H1 (cell line): Measurements from ENCODE around the gene PXDN. TPM values are rescaled to one million over a fixed set of nuclear protein-coding genes. Genes with fewer than 3 reads are reported as not detected.
A peak's percentile ranks its signal among the peaks of the same experiment; 100 is the strongest.

Experiments
- CTCF ChIA-PET: fragments of 300-600 bp; sonication (Branson Sonifier 250); formaldehyde crosslinking; loops from one replicate; lab custom pipeline; 2021; ENCODE audit not compliant: partially characterized antibody; lab: Charles Lee
- POLR2A ChIA-PET: fragments of 300-600 bp; sonication (Branson Sonifier 250); formaldehyde crosslinking; loops from one replicate; lab custom pipeline; 2021; ENCODE audit warnings: inconsistent platforms; ENCODE audit not compliant: partially characterized antibody; lab: Charles Lee
- DNase-seq, 2 experiments: peaks; one replicate each; pipeline versions ENCODE4 v3.0.0 to v3.0.0-alpha.2; 2010 to 2022; ENCODE audit warnings: low spot score in 2 of 2, low read depth in 1 of 2, mixed read lengths in 1 of 2
- FAIRE-seq: peaks from 2 replicates; lab custom pipeline; 2011; peaks lifted over from hg19 to GRCh38; lab: Jason Lieb, UNC
- H2AFZ ChIP-seq: 2 replicates; pipeline ENCODE4 v1.8.1; 2012; ENCODE audit warnings: low read length, inconsistent platforms
- H2AK5ac ChIP-seq: 2 replicates; pipeline ENCODE4 v1.6.1; 2013; ENCODE audit warnings: low read depth, low read length
- H2BK120ac ChIP-seq: replicated peaks from 2 replicates; pipeline ENCODE3; 2013; ENCODE audit warnings: low read depth, low read length, inconsistent platforms
- H2BK12ac ChIP-seq: 2 replicates; pipeline ENCODE4 v1.6.1; 2013; ENCODE audit warnings: low read depth, low read length
- H2BK15ac ChIP-seq: 2 replicates; pipeline ENCODE4 v1.6.1; 2013; ENCODE audit warnings: low read length
- H2BK20ac ChIP-seq: 2 replicates; pipeline ENCODE4 v1.6.1; 2013; ENCODE audit warnings: low read length
- H2BK5ac ChIP-seq: 2 replicates; pipeline ENCODE4 v1.6.1; 2013; ENCODE audit warnings: low read depth, low read length
- H3K14ac ChIP-seq: 2 replicates; pipeline ENCODE4 v1.6.1; 2013; ENCODE audit warnings: inconsistent platforms; ENCODE audit not compliant: insufficient read length
- H3K18ac ChIP-seq: 2 replicates; pipeline ENCODE4 v1.6.1; 2013; ENCODE audit warnings: low read length; ENCODE audit errors: extremely low read depth
- H3K23ac ChIP-seq: 2 replicates; pipeline ENCODE4 v1.6.1; 2013; ENCODE audit warnings: inconsistent platforms; ENCODE audit not compliant: insufficient read length
- H3K23me2 ChIP-seq: 2 replicates; pipeline ENCODE4 v1.6.1; 2013; ENCODE audit warnings: low read depth, low read length
- H3K27ac ChIP-seq: 2 replicates; pipeline ENCODE4 v1.6.1; 2011; ENCODE audit warnings: low read depth, low read length, inconsistent platforms
- H3K27me3 ChIP-seq, 4 experiments: replicated peaks in 1 of 4; 1 replicate in 1 of 4; 2 replicates in 3 of 4; pipeline versions ENCODE4 v1.6.1 to v1.8.1; 2011 to 2013; ENCODE audit warnings: low read length in 3 of 4, mild to moderate bottlenecking in 3 of 4, inconsistent platforms in 2 of 4, mixed read lengths in 2 of 4, moderate library complexity in 1 of 4; ENCODE audit not compliant: control insufficient read depth in 3 of 4, insufficient read depth in 3 of 4; ENCODE audit errors: extremely low read depth in 1 of 4
- H3K36me3 ChIP-seq, 4 experiments: 2 replicates each; pipeline versions ENCODE4 v1.6.1 to v1.8.1; 2011 to 2013; ENCODE audit warnings: mild to moderate bottlenecking in 4 of 4, low read length in 3 of 4, moderate library complexity in 2 of 4, control low read depth in 1 of 4, inconsistent platforms in 1 of 4; ENCODE audit not compliant: insufficient read depth in 4 of 4, control insufficient read depth in 2 of 4
- H3K4ac ChIP-seq: replicated peaks from 2 replicates; pipeline ENCODE3; 2013; ENCODE audit warnings: low read length, low read depth, mixed read lengths, inconsistent platforms; ENCODE audit not compliant: insufficient read length
- H3K4me1 ChIP-seq, 4 experiments: replicated peaks in 1 of 4; 1 replicate in 1 of 4; 2 replicates in 3 of 4; pipeline versions ENCODE4 v1.6.1 to v1.8.1; 2011 to 2013; ENCODE audit warnings: low read length in 3 of 4, inconsistent platforms in 2 of 4, mixed read lengths in 1 of 4; ENCODE audit not compliant: insufficient read depth in 4 of 4, control insufficient read depth in 3 of 4
- H3K4me2 ChIP-seq, 2 experiments: 2 replicates each; pipeline versions ENCODE4 v1.6.1 to v1.8.1; 2011 to 2013; ENCODE audit warnings: low read depth in 2 of 2, low read length in 2 of 2, control low read depth in 1 of 2, inconsistent platforms in 1 of 2, mild to moderate bottlenecking in 1 of 2; ENCODE audit not compliant: insufficient read depth in 1 of 2
- H3K4me3 ChIP-seq, 4 experiments: fragments of 200-600, 300-600 bp in 1 of 4; sonication (generic), shearing (Covaris generic), sonication (Bioruptor Twin) in 1 of 4; 2 replicates each; pipeline versions ENCODE4 v1.5.1 to v1.8.1; 2011 to 2016; ENCODE audit warnings: low read length in 4 of 4, low read depth in 3 of 4, control low read depth in 2 of 4, inconsistent platforms in 2 of 4, mild to moderate bottlenecking in 2 of 4, mixed read lengths in 1 of 4, moderate library complexity in 1 of 4; ENCODE audit not compliant: insufficient read depth in 2 of 4; ENCODE audit errors: extremely low read depth in 1 of 4
- H3K56ac ChIP-seq: replicated peaks from 2 replicates; pipeline ENCODE3; 2013; ENCODE audit warnings: low read depth, mild to moderate bottlenecking, mixed read lengths, low read length, inconsistent platforms; ENCODE audit not compliant: insufficient read length
- H3K79me1 ChIP-seq: 2 replicates; pipeline ENCODE4 v1.6.1; 2013; ENCODE audit warnings: low read depth, low read length, control low read depth
- H3K79me2 ChIP-seq, 2 experiments: 2 replicates each; pipeline versions ENCODE4 v1.6.1 to v1.8.1; 2012 to 2013; ENCODE audit warnings: low read length in 2 of 2, mild to moderate bottlenecking in 2 of 2, inconsistent platforms in 1 of 2; ENCODE audit not compliant: insufficient read depth in 2 of 2, control insufficient read depth in 1 of 2
- H3K9ac ChIP-seq, 4 experiments: replicated peaks in 1 of 4; 1 replicate in 1 of 4; 2 replicates in 3 of 4; pipeline versions ENCODE4 v1.6.1 to v1.8.1; 2011 to 2013; ENCODE audit warnings: low read depth in 3 of 4, low read length in 3 of 4, control low read depth in 2 of 4, mild to moderate bottlenecking in 2 of 4, moderate library complexity in 2 of 4, inconsistent platforms in 1 of 4; ENCODE audit errors: extremely low read depth in 1 of 4
- H3K9me3 ChIP-seq, 2 experiments: 2 replicates each; pipeline versions ENCODE4 v1.6.1 to v1.8.1; 2012 to 2013; ENCODE audit warnings: mild to moderate bottlenecking in 2 of 2, moderate library complexity in 2 of 2, control low read depth in 1 of 2, inconsistent platforms in 1 of 2, low read depth in 1 of 2, low read length in 1 of 2, mixed read lengths in 1 of 2; ENCODE audit not compliant: insufficient read depth in 2 of 2
- H4K20me1 ChIP-seq, 2 experiments: replicated peaks in 1 of 2; 2 replicates each; pipeline versions ENCODE3 to v1.8.1; 2011 to 2013; ENCODE audit warnings: inconsistent platforms in 2 of 2, low read length in 2 of 2, mild to moderate bottlenecking in 1 of 2; ENCODE audit not compliant: insufficient read depth in 2 of 2, control insufficient read depth in 1 of 2
- H4K5ac ChIP-seq: 2 replicates; pipeline ENCODE4 v1.6.1; 2013; ENCODE audit warnings: low read length, low read depth, mixed read lengths, inconsistent platforms; ENCODE audit not compliant: insufficient read length
- H4K8ac ChIP-seq: 2 replicates; pipeline ENCODE4 v1.8.0; 2013; ENCODE audit warnings: mild to moderate bottlenecking, moderate library complexity, low read length, inconsistent platforms; ENCODE audit not compliant: insufficient read depth; ENCODE audit errors: extremely low read depth
- H4K91ac ChIP-seq: replicated peaks from 2 replicates; pipeline ENCODE3; 2013; ENCODE audit warnings: low read length, mixed read lengths, inconsistent platforms; ENCODE audit not compliant: insufficient read length
- BACH1 ChIP-seq: IDR thresholded peaks from 2 replicates; pipeline ENCODE4 v1.6.1; 2012; ENCODE audit warnings: low read length, improper control_type of control experiment
- EGR1 ChIP-seq: IDR thresholded peaks from 2 replicates; pipeline ENCODE4 v1.6.1; 2011; ENCODE audit warnings: low read depth, low read length, borderline replicate concordance
- EP300 ChIP-seq, 2 experiments: IDR thresholded peaks; 1 replicate in 1 of 2; 2 replicates in 1 of 2; pipeline ENCODE4 v1.6.1; 2011 to 2012; ENCODE audit warnings: low read depth in 2 of 2, low read length in 2 of 2, mild to moderate bottlenecking in 2 of 2, borderline replicate concordance in 1 of 2, inconsistent platforms in 1 of 2, moderate library complexity in 1 of 2
- JUN ChIP-seq: IDR thresholded peaks from 2 replicates; pipeline ENCODE4 v1.6.1; 2011; ENCODE audit warnings: low read depth, mild to moderate bottlenecking, improper control_type of control experiment, low read length
- KDM4A ChIP-seq: IDR thresholded peaks from one replicate; pipeline ENCODE4 v1.7.1; 2012; ENCODE audit warnings: low read depth, mild to moderate bottlenecking, moderate library complexity, low read length, inconsistent platforms; ENCODE audit not compliant: severe bottlenecking
- NANOG ChIP-seq: IDR thresholded peaks from 2 replicates; pipeline ENCODE4 v1.6.1; 2011; ENCODE audit warnings: low read length, low read depth, mild to moderate bottlenecking, inconsistent platforms; ENCODE audit not compliant: insufficient read depth, poor library complexity, severe bottlenecking
- SP1 ChIP-seq: IDR thresholded peaks from 2 replicates; pipeline ENCODE4 v1.6.1; 2011; ENCODE audit warnings: low read depth, low read length
- YY1 ChIP-seq: IDR thresholded peaks from 2 replicates; pipeline ENCODE4 v1.6.1; 2011; ENCODE audit warnings: low read depth, mild to moderate bottlenecking, low read length
- WGBS, 2 experiments: shearing (Covaris generic) in 1 of 2; methylation state at CpG; one replicate each; pipeline versions ENCODE4 v1.1.6 to v1.1.7; 2013 to 2015; ENCODE audit warnings: low lambda C conversion rate in 2 of 2, mixed read lengths in 2 of 2, inconsistent platforms in 1 of 2, low coverage in 1 of 2, missing lambda C conversion rate in 1 of 2; ENCODE audit not compliant: insufficient replicate concordance in 2 of 2, insufficient coverage in 1 of 2, insufficient read length in 1 of 2; ENCODE audit errors: extremely low coverage in 1 of 2, missing lambda C conversion rate in 1 of 2; 5-methylcytosine and 5-hydroxymethylcytosine counted together
- polyA plus RNA-seq, 7 experiments: library from polyadenylated mRNA; depleted of rRNA in 3 of 7; stranded (reverse) in 5 of 7; unstranded in 2 of 7; fragments of >200 nt in 5 of 7; fragments of 200-250 nt in 2 of 7; gene quantifications; 1 replicate in 5 of 7; 2 replicates in 1 of 7; 4 replicates in 1 of 7; pipeline versions ENCODE4 v1.2.1 to v1.2.3, GENCODE V29; 2011 to 2013; ENCODE audit warnings: missing spikeins in 2 of 7, mixed read lengths in 2 of 7
- total RNA-seq: library from RNA; stranded (reverse); fragmentation: NEBNext Ultra II Directional; extraction: Animal tissue kit (Norgen Biotek cat#: 25700); gene quantifications from 2 replicates; pipeline ENCODE4 v1.2.1, GENCODE V29; 2021

PXDN gene
- total and polyA plus RNA-seq, 2 of the 8 experiments (the other 6 are each of a cell fraction or from before 2014, with no cell fraction given): 104 to 141 TPM

DNA sequence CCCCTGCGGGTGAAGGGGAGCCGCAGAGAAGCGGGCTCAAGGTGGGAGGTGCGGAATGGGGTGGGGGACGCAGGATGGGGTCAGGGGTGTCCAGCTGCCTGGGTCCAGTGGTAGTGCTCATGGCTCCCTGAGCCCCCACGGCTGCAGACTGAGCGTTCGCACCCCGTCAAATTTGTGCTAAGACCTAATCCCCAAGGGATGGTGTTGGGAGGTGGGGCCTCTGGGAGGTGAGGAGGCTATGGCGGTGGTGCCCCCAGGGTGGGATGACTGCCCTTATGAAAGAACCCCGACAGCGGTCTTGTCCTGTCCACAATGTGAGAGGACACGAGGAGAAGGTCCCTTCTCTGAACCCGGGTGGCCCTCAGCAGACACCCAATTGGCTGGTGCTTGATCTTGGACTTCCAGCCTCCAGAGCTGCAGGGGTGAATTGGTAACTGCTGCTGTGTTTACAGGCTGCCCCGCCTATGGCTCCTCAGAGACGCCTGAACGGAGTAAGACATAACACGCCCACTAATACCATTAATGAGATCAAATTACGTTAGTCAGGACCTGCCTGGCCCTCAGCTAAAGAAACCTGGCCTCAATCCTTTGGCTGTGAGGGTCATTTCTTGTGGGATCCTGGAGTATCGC lies 42.6 kb downstream of the PXDN start:
- Histone ChIP-seq H2BK15ac (no peak overlapping the region), H3K27ac (no peak overlapping the region), H4K20me1 (peaks cover 11 to 28% of the 10 kb centered on the region in 2 experiments), H2BK120ac (no peak overlapping the region), H3K4me2 (no peak overlapping the region), H2AFZ (no peak overlapping the region), H2BK20ac (0 out of 2 replicates have a peak overlapping the region, but pooled peaks have one; percentile 72), H3K4me3 (no peak overlapping the region), H4K5ac (no peak overlapping the region), H4K8ac (no peak overlapping the region), H2BK5ac (0 out of 2 replicates have a peak overlapping the region, but pooled peaks have one; percentile 88), H3K9me3 (no peaks in the 10 kb centered on the region), H3K56ac (no peak overlapping the region), H3K23ac (no peak overlapping the region), H3K23me2 (no peaks in the 10 kb centered on the region), H2AK5ac (no peak overlapping the region), H3K9ac (no peak overlapping the region), H3K27me3 (no peaks in the 10 kb centered on the region), H3K18ac (no peak overlapping the region; the same call in none of the 2 replicates), H2BK12ac (no peak overlapping the region), H3K79me2 (peaks cover 0 to 52% of the 10 kb centered on the region in 2 experiments; a peak in 3 of 4 replicates), H3K4ac (no peak overlapping the region), H3K36me3 (no peaks in the 10 kb centered on the region), H3K4me1 (peaks cover 4 to 14% (median 6%) of the 10 kb centered on the region in 4 experiments; a peak in 6 of 7 replicates), H3K14ac (no peak overlapping the region), H3K79me1 (peaks cover 9% of the 10 kb centered on the region; the same call in 1 of the 2 replicates), H4K91ac (no peak overlapping the region)
- CTCF ChIA-PET: interaction anchor here (1.4 to 2.7 kb wide), 3 partner anchors 15 to 49 kb away, joined by 3 to 7 read pairs (median 3); no protein-coding TSS in a partner anchor
- 76% methylated on average over 18 of the region's 20 CpGs; no CpG with 5 or more reads in 1 of the 2 experiments for WGBS, 2 experiments
- POLR2A ChIA-PET: interaction anchor here (1.1 to 1.5 kb wide), 3 partner anchors 15 to 76 kb away, joined by 3 to 6 read pairs (median 6); no protein-coding TSS in a partner anchor
- no peak for DNase-seq
- FAIRE-seq: no peak
- TF ChIP-seq JUN (no peak), EP300 (IDR thresholded peaks at IDR 0.05; ENCODE audit: borderline replicate concordance in 1 of 2, low read depth in 2 of 2, low read length in 2 of 2) (no peak), EGR1 (no peak), NANOG (no peak), KDM4A (no peak), YY1 (no peak), BACH1 (no peak), SP1 (no peak)
